ENCODE data around the gene CYP4V2. TPM values are rescaled to one million over a fixed set of nuclear protein-coding genes. Genes with fewer than 3 reads are reported as not detected.

The CYP4V2 gene
- total and polyA plus RNA-seq, 2 donors, result 17.9 to 28.2 TPM

- 66% methylated on average over 8 of the region's 8 CpGs for WGBS
- H3K4me1 ChIP-seq (ENCODE audit: insufficient read depth), result no peaks in the 10 kb centered on the region
- H3K27ac ChIP-seq (ENCODE audit: low read depth), result no peak overlapping the region
- no peak for DNase-seq (ENCODE audit: extremely low spot score)
- H3K4me3 ChIP-seq (ENCODE audit: low read depth, low read length), result no peak overlapping the region
- no peaks in the 10 kb centered on the region for H3K36me3 ChIP-seq (ENCODE audit: insufficient read depth)
Observed at GRCh38 chr4:186249785-186250754, 58.7 kb downstream of the CYP4V2 start.

DNA sequence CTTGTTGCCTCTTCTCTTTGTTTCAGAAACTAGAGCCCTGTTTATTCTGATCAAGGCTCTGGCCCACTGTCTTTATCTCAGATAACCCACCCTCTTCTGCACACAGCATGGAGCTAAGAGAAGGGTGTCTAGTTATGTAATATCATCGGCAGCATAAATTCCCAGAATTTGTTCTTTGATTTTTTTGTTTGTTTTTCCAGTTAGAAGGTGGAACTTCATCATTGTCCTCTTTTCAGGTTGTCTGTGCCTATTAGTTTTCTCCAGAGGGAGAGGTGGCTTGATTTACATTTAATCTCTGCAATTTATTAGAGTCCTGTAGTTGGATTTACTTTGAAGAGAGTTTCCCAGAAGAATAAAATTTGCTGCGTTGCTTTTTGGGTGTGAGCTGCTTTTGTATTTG, 59.4 kb downstream of the CYP4V2 start:
- no peaks in the 10 kb centered on the region for H3K36me3 ChIP-seq (ENCODE audit: insufficient read depth)
- H3K4me3 ChIP-seq (ENCODE audit: low read depth, low read length), result no peak overlapping the region
- no peak for DNase-seq (ENCODE audit: extremely low spot score)
- no peak overlapping the region for H3K27ac ChIP-seq (ENCODE audit: low read depth)
- no peaks in the 10 kb centered on the region for H3K4me1 ChIP-seq (ENCODE audit: insufficient read depth)
- 54% methylated on average over 2 of the region's 2 CpGs for WGBS

GRCh38 chr4:186255122-186255521, 63.8 kb downstream of the CYP4V2 start:
- no peaks in the 10 kb centered on the region for H3K4me1 ChIP-seq (ENCODE audit: insufficient read depth)
- no peak for DNase-seq (ENCODE audit: extremely low spot score)
- H3K27ac ChIP-seq (ENCODE audit: low read depth), result no peak overlapping the region
- WGBS, result 92% methylated on average over 3 of the region's 3 CpGs
- no peaks in the 10 kb centered on the region for H3K36me3 ChIP-seq (ENCODE audit: insufficient read depth)
- H3K4me3 ChIP-seq (ENCODE audit: low read depth, low read length), result no peak overlapping the region

GRCh38 chr4:186258216-186258811, 66.9 kb downstream of the CYP4V2 start:
- 92% methylated on average over 12 of the region's 12 CpGs for whole genome bisulfite sequencing
- no peak overlapping the region for H3K27ac ChIP-seq (ENCODE audit: low read depth)
- H3K4me1 ChIP-seq (ENCODE audit: insufficient read depth), result no peaks in the 10 kb centered on the region
- H3K4me3 ChIP-seq (ENCODE audit: low read depth, low read length), result no peak overlapping the region
- DNase-seq (ENCODE audit: extremely low spot score), result no peak
- H3K36me3 ChIP-seq (ENCODE audit: insufficient read depth), result no peaks in the 10 kb centered on the region

DNA sequence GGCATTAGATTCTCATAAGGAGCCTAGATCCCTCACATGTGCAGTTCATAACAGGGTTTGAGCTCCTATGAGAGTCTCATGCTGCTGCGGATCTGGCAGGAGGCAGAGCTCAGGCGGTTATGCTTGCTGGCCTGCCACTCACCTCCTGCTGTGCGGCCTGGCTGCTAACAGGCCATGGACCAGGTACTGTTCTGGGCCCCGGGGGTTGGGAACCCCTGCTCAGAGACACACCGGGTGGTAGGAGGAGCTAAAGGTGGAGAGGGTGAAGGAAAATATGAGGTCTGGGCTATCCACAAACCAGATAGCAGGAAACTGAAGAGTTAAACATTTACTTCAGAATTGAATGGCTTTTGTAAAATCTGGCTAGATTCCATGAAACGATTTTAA, 68.7 kb downstream of the CYP4V2 start:
- 77% methylated on average over 6 of the region's 6 CpGs for WGBS
- no peak overlapping the region for H3K4me3 ChIP-seq (ENCODE audit: low read depth, low read length)
- H3K36me3 ChIP-seq (ENCODE audit: insufficient read depth), result no peaks in the 10 kb centered on the region
- no peak for DNase-seq (ENCODE audit: extremely low spot score)
- H3K4me1 ChIP-seq (ENCODE audit: insufficient read depth), result no peaks in the 10 kb centered on the region
- no peak overlapping the region for H3K27ac ChIP-seq (ENCODE audit: low read depth)

Other genes with a start within 250 kb of the CYP4V2 start
- 20.4 TPM for gene TLR3, start 122.4 kb upstream of the CYP4V2 start, total RNA-seq
- gene TLR3, start 122.4 kb upstream of the CYP4V2 start, polyA plus RNA-seq, result 4.7 TPM
- gene FAM149A, start 86.9 kb upstream of the CYP4V2 start, total RNA-seq, result 17.4 TPM
- 16.1 TPM for gene FAM149A, start 86.9 kb upstream of the CYP4V2 start, polyA plus RNA-seq
- gene KLKB1, start 35.9 kb downstream of the CYP4V2 start, total RNA-seq, result 1.5 TPM
- gene KLKB1, start 35.9 kb downstream of the CYP4V2 start, polyA plus RNA-seq, result 0.44 TPM
- not detected for gene F11, start 74.6 kb downstream of the CYP4V2 start, total RNA-seq
- 0.04 TPM for gene F11, start 74.6 kb downstream of the CYP4V2 start, polyA plus RNA-seq